ENCODE results near the gene NKX2-4. TPM values are rescaled to one million over a fixed set of nuclear protein-coding genes. Genes with fewer than 3 reads are reported as not detected.

NKX2-4 gene
- total RNA-seq (2011; cell fraction: chromatin; rRNA removed; ENCODE audit: low replicate concordance), result not detected in 2 replicates
- total RNA-seq (2011; cell fraction: nucleolus; rRNA removed), result not detected in 2 replicates
- total RNA-seq (2011; cell fraction: nucleoplasm; rRNA removed), result not detected in 2 replicates
- total RNA-seq (2014; rRNA removed) (not detected in 2 replicates), total RNA-seq (2014; rRNA removed; fragmentation: Illumina TruSeq; extraction: Trizol) (not detected in 2 replicates), total RNA-seq (2015; rRNA removed; fragmentation: Illumina TruSeq; extraction: Trizol) (not detected in 2 replicates), total RNA-seq (2021) (not detected in 2 replicates), polyA plus RNA-seq (2011; rRNA removed) (not detected in 2 replicates), polyA plus RNA-seq (2014; fragmentation: Illumina TruSeq; extraction: Trizol) (not detected in 2 replicates), polyA plus RNA-seq (2014; fragmentation: Nextera tagmentation; extraction: Ambion mirVana) (not detected), polyA plus RNA-seq (2014; rRNA removed) (not detected in 2 replicates), polyA minus RNA-seq (2011; rRNA and poly(A)+ RNA removed) (not detected in 2 replicates), Bru-seq, nascent RNA (not detected), BruChase-seq, experiment 1, labeled RNA remaining after a 2-hour chase (not detected), BruChase-seq, experiment 2, labeled RNA remaining after a 6-hour chase (not detected)
- polyA plus RNA-seq (2011; cell fraction: cytosol; rRNA removed), result not detected in 2 replicates
- not detected in 2 replicates for polyA plus RNA-seq (2011; cell fraction: nucleus; rRNA removed)
- polyA plus RNA-seq (2012), result not detected in 2 replicates
- not detected in 2 replicates for polyA minus RNA-seq (2011; cell fraction: cytosol; rRNA and poly(A)+ RNA removed)
- not detected in 2 replicates for polyA minus RNA-seq (2011; cell fraction: nucleus; rRNA and poly(A)+ RNA removed)
- long read RNA-seq, experiment 1, result 0 reads
- long read RNA-seq, experiment 2, result 0 reads
- long read RNA-seq, experiment 3, result 0 reads

- H3K36me3 ChIP-seq (ENCODE audit: control insufficient read depth, insufficient read depth, low read length), result no peaks in the 10 kb centered on the region
- no peaks in the 10 kb centered on the region for H4K20me1 ChIP-seq (replicated peaks; ENCODE audit: control insufficient read depth, insufficient read depth, low read length)
- H3K4me1 ChIP-seq (replicated peaks in 1 of 2; ENCODE audit: control insufficient read depth in 2 of 2, insufficient read depth in 2 of 2, low read length in 2 of 2), result no peaks in the 10 kb centered on the region
- 32% methylated on average over 14 of the region's 57 CpGs for WGBS (ENCODE audit: insufficient coverage, low coverage, missing lambda C conversion rate)
- intact Hi-C loops (cut with micrococcal nuclease), result no loop called here
- H3K9me3 ChIP-seq (replicated peaks; ENCODE audit: control insufficient read depth, insufficient read depth, low read depth, low read length), result no peaks in the 10 kb centered on the region
- DNase-seq (ENCODE audit: extremely low read depth in 1 of 4, low spot score in 3 of 4) (no peak), FAIRE-seq (no peak), ATAC-seq (no peak)
- H3K9ac ChIP-seq (ENCODE audit: insufficient read depth in 1 of 2, low read depth in 2 of 2, low read length in 2 of 2), result no peak within 1 kb of the TSS
- no peak within 1 kb of the TSS for H3K27ac ChIP-seq (ENCODE audit: extremely low read depth, low read depth, low read length)
- no peak within 1 kb of the TSS for H2AFZ ChIP-seq (ENCODE audit: low read depth, low read length)
- ChIA-PET CTCF (ENCODE audit: low intra/inter-chr PET ratio) (no interaction called here), POLR2A (no interaction called here)
- no peak within 1 kb of the TSS for H3K4me3 ChIP-seq
- TF ChIP-seq SMARCC2 (IDR thresholded peaks at IDR 0.05; ENCODE audit: low read depth), result no peak
- no peak for TF ChIP-seq ZBTB9 (CRISPR knock-in tag; IDR thresholded peaks at IDR 0.05)
- no peak for TF ChIP-seq FOXO4 (CRISPR knock-in tag; IDR thresholded peaks at IDR 0.05)
- TF ChIP-seq CCAR2 (IDR thresholded peaks at IDR 0.05; ENCODE audit: low read depth, low read length), result no peak
- TF ChIP-seq DNMT1 (IDR thresholded peaks at IDR 0.05), result no peak
- no peak for TF ChIP-seq ELK1 (CRISPR knock-in tag; IDR thresholded peaks at IDR 0.05)
- TF ChIP-seq NR2C2 (CRISPR knock-in tag; IDR thresholded peaks at IDR 0.05), result no peak
- TF ChIP-seq NR2C2 (tag; IDR thresholded peaks at IDR 0.05), result no peak
- no peak for TF ChIP-seq FOS (IDR thresholded peaks at IDR 0.05; ENCODE audit: extremely low read depth, insufficient read length)
- in situ Hi-C loops (cut with MboI), result no loop called here
- no peaks in the 10 kb centered on the region for H3K27me3 ChIP-seq (ENCODE audit: control insufficient read depth in 2 of 2, insufficient read depth in 2 of 2, low read length in 2 of 2)
- H3K4me2 ChIP-seq (ENCODE audit: insufficient read depth, low read length), result no peak within 1 kb of the TSS
- H3K79me2 ChIP-seq (ENCODE audit: control insufficient read depth, insufficient read depth, low read length), result no peaks in the 10 kb centered on the region
- no TSS peak for BruUV-seq (replicated peaks)
- H3K9me1 ChIP-seq (ENCODE audit: control insufficient read depth, insufficient read depth, low read length), result no peaks in the 10 kb centered on the region
Measured at GRCh38 chr20:21397341-21398108, at the start of gene NKX2-4. Gene NKX2-4, minus strand, starts transcription at chr20:21397526. Its CDS starts 127 bp downstream, at chr20:21397399.
